Panc1 (cell line): ENCODE results near the gene AFDN.

Experiments used
- CTCF ChIP-seq: fragments of 450-650 bp; IDR thresholded peaks from 2 replicates; pipeline ENCODE4 v1.5.1; 2017; ENCODE audit warnings: mild to moderate bottlenecking
- POLR2AphosphoS5 ChIP-seq: IDR thresholded peaks from 2 replicates; pipeline ENCODE4 v1.6.1; 2012; ENCODE audit warnings: mild to moderate bottlenecking, low read depth, low read length, moderate library complexity
- TCF7L2 ChIP-seq: IDR thresholded peaks from 2 replicates; pipeline ENCODE4 v1.6.1; 2011; ENCODE audit warnings: mild to moderate bottlenecking, low read depth, low read length, inconsistent platforms

GRCh38 chr6:168001029-168001332, 174.3 kb downstream of the AFDN start:
- no peak for TF ChIP-seq CTCF
- TF ChIP-seq POLR2AphosphoS5 = no peak
- no peak for TF ChIP-seq TCF7L2
